ENCODE data around the gene TMBIM1.

DNA sequence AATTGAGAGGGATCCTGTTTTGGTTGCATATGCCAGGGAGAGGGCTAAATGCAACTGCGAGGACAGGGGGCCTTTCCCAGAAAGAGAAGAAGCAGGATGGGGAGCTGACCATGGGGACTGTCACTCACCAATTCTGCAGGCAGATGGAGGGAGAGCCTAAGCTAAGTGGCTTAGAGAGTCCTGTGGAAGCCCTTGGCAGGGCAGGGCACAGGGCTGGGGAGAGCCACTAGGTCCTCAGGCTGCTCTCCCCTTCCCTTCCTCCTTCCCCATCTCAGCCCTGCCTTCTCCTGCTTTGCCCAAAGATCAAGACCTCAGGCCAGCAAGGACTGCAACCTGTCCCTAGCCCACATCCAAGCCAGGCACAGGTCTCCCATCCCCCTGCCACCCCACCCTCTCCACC lies 40.0 kb upstream of the TMBIM1 start:
- TF ChIP-seq, protein P1, sequence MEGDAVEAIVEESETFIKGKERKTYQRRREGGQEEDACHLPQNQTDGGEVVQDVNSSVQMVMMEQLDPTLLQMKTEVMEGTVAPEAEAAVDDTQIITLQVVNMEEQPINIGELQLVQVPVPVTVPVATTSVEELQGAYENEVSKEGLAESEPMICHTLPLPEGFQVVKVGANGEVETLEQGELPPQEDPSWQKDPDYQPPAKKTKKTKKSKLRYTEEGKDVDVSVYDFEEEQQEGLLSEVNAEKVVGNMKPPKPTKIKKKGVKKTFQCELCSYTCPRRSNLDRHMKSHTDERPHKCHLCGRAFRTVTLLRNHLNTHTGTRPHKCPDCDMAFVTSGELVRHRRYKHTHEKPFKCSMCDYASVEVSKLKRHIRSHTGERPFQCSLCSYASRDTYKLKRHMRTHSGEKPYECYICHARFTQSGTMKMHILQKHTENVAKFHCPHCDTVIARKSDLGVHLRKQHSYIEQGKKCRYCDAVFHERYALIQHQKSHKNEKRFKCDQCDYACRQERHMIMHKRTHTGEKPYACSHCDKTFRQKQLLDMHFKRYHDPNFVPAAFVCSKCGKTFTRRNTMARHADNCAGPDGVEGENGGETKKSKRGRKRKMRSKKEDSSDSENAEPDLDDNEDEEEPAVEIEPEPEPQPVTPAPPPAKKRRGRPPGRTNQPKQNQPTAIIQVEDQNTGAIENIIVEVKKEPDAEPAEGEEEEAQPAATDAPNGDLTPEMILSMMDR (IDR thresholded peaks at IDR 0.05): no peak
- TF ChIP-seq POLR2A (IDR thresholded peaks at IDR 0.05): no peak

Data from tibial nerve (tissue), 3 donors.